ENCODE results near the gene UCHL5.

DNA sequence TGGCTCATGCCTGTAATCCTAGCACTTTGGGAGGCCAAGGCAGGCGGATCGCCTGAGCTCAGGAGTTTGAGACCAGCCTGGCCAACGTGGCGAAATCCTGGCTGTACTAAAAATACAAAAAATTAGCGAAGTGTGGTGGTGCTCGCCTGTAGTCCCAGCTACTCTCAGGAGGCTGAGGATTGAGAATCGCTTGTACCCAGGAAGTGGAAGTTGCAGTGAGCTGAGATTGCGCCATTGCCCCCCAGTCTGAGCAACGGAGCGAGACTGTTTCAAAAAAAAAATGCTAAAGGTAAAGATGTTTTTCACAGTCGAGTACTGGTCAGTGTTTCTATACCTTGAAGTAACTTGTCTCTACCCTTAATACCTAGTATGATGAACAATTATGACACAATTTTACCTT is 35.0 kb upstream of the UCHL5 start:
- TF ChIP-seq POLR2AphosphoS5 (IDR thresholded peaks at IDR 0.05; ENCODE audit: low read depth, low read length), result no peak
- TF ChIP-seq TAF1 (IDR thresholded peaks at IDR 0.05; ENCODE audit: borderline replicate concordance, insufficient read depth, low read length), result no peak
- TF ChIP-seq FOXP2 (optimal IDR thresholded peaks at IDR 0.05; ENCODE audit: borderline replicate concordance, extremely low read depth, extremely low read length, insufficient read depth), result no peak
- TF ChIP-seq, protein P1, sequence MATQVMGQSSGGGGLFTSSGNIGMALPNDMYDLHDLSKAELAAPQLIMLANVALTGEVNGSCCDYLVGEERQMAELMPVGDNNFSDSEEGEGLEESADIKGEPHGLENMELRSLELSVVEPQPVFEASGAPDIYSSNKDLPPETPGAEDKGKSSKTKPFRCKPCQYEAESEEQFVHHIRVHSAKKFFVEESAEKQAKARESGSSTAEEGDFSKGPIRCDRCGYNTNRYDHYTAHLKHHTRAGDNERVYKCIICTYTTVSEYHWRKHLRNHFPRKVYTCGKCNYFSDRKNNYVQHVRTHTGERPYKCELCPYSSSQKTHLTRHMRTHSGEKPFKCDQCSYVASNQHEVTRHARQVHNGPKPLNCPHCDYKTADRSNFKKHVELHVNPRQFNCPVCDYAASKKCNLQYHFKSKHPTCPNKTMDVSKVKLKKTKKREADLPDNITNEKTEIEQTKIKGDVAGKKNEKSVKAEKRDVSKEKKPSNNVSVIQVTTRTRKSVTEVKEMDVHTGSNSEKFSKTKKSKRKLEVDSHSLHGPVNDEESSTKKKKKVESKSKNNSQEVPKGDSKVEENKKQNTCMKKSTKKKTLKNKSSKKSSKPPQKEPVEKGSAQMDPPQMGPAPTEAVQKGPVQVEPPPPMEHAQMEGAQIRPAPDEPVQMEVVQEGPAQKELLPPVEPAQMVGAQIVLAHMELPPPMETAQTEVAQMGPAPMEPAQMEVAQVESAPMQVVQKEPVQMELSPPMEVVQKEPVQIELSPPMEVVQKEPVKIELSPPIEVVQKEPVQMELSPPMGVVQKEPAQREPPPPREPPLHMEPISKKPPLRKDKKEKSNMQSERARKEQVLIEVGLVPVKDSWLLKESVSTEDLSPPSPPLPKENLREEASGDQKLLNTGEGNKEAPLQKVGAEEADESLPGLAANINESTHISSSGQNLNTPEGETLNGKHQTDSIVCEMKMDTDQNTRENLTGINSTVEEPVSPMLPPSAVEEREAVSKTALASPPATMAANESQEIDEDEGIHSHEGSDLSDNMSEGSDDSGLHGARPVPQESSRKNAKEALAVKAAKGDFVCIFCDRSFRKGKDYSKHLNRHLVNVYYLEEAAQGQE (IDR thresholded peaks at IDR 0.05; ENCODE audit: insufficient read depth in 1 of 2, low read depth in 2 of 2, low read length in 2 of 2), result no peak

Data from PFSK-1 (cell line).